Activated T-helper 17 cell treated with anti-CD3 and anti-CD28 coated beads, Interleukin-2, amount 50 U/mL, for 72 hours (primary cell): Measurements from ENCODE around the gene MLPH. TPM values are rescaled to one million over a fixed set of nuclear protein-coding genes. Genes with fewer than 3 reads are reported as not detected.
"Not testable (repeated sequence)": the region's sequence is repeated elsewhere in the genome, so short reads cannot be mapped to it uniquely, and the experiment has no call there.

Experiments
- ATAC-seq: fragments of 150-1000 bp; cut with Tn5 transposase; replicated peaks from 2 replicates; pipeline ENCODE4 v1.10.0; 2021; ENCODE audit warnings: mild to moderate bottlenecking, moderate library complexity
- H3K27ac Mint-ChIP-seq: one replicate; pipeline ENCODE4 v1.8.0; 2022; ENCODE audit warnings: mixed read lengths
- H3K27me3 Mint-ChIP-seq: one replicate; pipeline ENCODE4 v1.8.0; 2022; ENCODE audit warnings: mixed read lengths
- H3K36me3 Mint-ChIP-seq: one replicate; pipeline ENCODE4 v1.8.0; 2022; ENCODE audit warnings: low read depth, mild to moderate bottlenecking, mixed read lengths
- H3K4me1 Mint-ChIP-seq: one replicate; pipeline ENCODE4 v1.8.0; 2022; ENCODE audit warnings: mixed read lengths
- H3K4me3 Mint-ChIP-seq: one replicate; pipeline ENCODE4 v1.8.0; 2022; ENCODE audit warnings: mild to moderate bottlenecking, mixed read lengths
- H3K9me3 Mint-ChIP-seq: one replicate; pipeline ENCODE4 v1.8.0; 2022; ENCODE audit warnings: mixed read lengths
- total RNA-seq, 2 donors: library from RNA; stranded (reverse); gene quantifications; one replicate each; pipeline ENCODE4 v1.2.3, GENCODE V29; 2022

Gene MLPH
- total RNA-seq, 2 donors from 2014 or later: not detected

- Mint-ChIP-seq H3K9me3 (no peaks in the 10 kb centered on the region), H3K36me3 (no peaks in the 10 kb centered on the region), H3K27me3 (peaks cover 5% of the 10 kb centered on the region), H3K4me1 (no peaks in the 10 kb centered on the region), H3K4me3 (no peak overlapping the region), H3K27ac (no peak overlapping the region)
- ATAC-seq: peak; percentile 96
Measured at GRCh38 chr2:237581751-237582746, 95.0 kb downstream of the MLPH start.

GRCh38 chr2:237583385-237584295 lies 96.6 kb downstream of the MLPH start:
- Mint-ChIP-seq H3K36me3 (no peaks in the 10 kb centered on the region), H3K4me3 (no peak overlapping the region), H3K27me3 (peaks cover 1% of the 10 kb centered on the region), H3K27ac (no peak overlapping the region), H3K4me1 (no peaks in the 10 kb centered on the region), H3K9me3 (no peaks in the 10 kb centered on the region)
- no peak for ATAC-seq

- Mint-ChIP-seq H3K27me3 (no peaks in the 10 kb centered on the region), H3K27ac (no peak overlapping the region), H3K9me3 (no peaks in the 10 kb centered on the region), H3K4me3 (no peak overlapping the region), H3K36me3 (no peaks in the 10 kb centered on the region), H3K4me1 (no peaks in the 10 kb centered on the region)
- no peak for ATAC-seq
Measured at GRCh38 chr2:237585590-237586221, 98.7 kb downstream of the MLPH start.

- Mint-ChIP-seq H3K4me3 (no peak overlapping the region), H3K27ac (no peak overlapping the region), H3K36me3 (no peaks in the 10 kb centered on the region), H3K4me1 (peaks cover 5% of the 10 kb centered on the region), H3K27me3 (no peaks in the 10 kb centered on the region), H3K9me3 (no peaks in the 10 kb centered on the region)
- ATAC-seq: no peak
Measured at GRCh38 chr2:237588044-237588696, 101.1 kb downstream of the MLPH start.

- H3K36me3 Mint-ChIP-seq: no peaks in the 10 kb centered on the region
- no peaks in the 10 kb centered on the region for H3K27me3 Mint-ChIP-seq
- H3K4me1 Mint-ChIP-seq: peaks cover 5% of the 10 kb centered on the region
- peak; percentile 60 for ATAC-seq
- H3K27ac Mint-ChIP-seq: peak within 1 kb of the TSS; percentile 41
- H3K9me3 Mint-ChIP-seq: no peaks in the 10 kb centered on the region
- peak within 1 kb of the TSS; percentile 30 for H3K4me3 Mint-ChIP-seq
Measured at GRCh38 chr2:237590272-237591140, 103.5 kb downstream of the MLPH start, which contains the start of gene RAB17. Gene RAB17, minus strand, starts transcription at chr2:237590734. Its CDS starts 4,580 bp downstream, at chr2:237586154.

GRCh38 chr2:237591141-237591881 lies 104.3 kb downstream of the MLPH start:
- peaks cover 5% of the 10 kb centered on the region for H3K4me1 Mint-ChIP-seq
- H3K27ac Mint-ChIP-seq: peak overlapping the region; percentile 41
- no peak for ATAC-seq
- H3K9me3 Mint-ChIP-seq: no peaks in the 10 kb centered on the region
- no peaks in the 10 kb centered on the region for H3K36me3 Mint-ChIP-seq
- H3K27me3 Mint-ChIP-seq: no peaks in the 10 kb centered on the region
- H3K4me3 Mint-ChIP-seq: peak overlapping the region; percentile 30

GRCh38 chr2:237592425-237592980 lies 105.5 kb downstream of the MLPH start:
- H3K27me3 Mint-ChIP-seq: no peaks in the 10 kb centered on the region
- no peak for ATAC-seq
- no peak overlapping the region for H3K4me3 Mint-ChIP-seq
- H3K9me3 Mint-ChIP-seq: no peaks in the 10 kb centered on the region
- no peaks in the 10 kb centered on the region for H3K36me3 Mint-ChIP-seq
- no peak overlapping the region for H3K27ac Mint-ChIP-seq
- peaks cover 5% of the 10 kb centered on the region for H3K4me1 Mint-ChIP-seq

- H3K4me1 Mint-ChIP-seq: peaks cover 5% of the 10 kb centered on the region
- H3K4me3 Mint-ChIP-seq: no peak overlapping the region
- H3K9me3 Mint-ChIP-seq: no peaks in the 10 kb centered on the region
- ATAC-seq: no peak
- H3K27ac Mint-ChIP-seq: no peak overlapping the region
- no peaks in the 10 kb centered on the region for H3K27me3 Mint-ChIP-seq
- H3K36me3 Mint-ChIP-seq: no peaks in the 10 kb centered on the region
Measured at GRCh38 chr2:237593036-237593435, 106.0 kb downstream of the MLPH start.

GRCh38 chr2:237593596-237594320 lies 106.7 kb downstream of the MLPH start:
- H3K9me3 Mint-ChIP-seq: no peaks in the 10 kb centered on the region
- H3K4me1 Mint-ChIP-seq: peaks cover 5% of the 10 kb centered on the region
- no peak overlapping the region for H3K4me3 Mint-ChIP-seq

GRCh38 chr2:237594514-237594871 lies 107.4 kb downstream of the MLPH start:
- Mint-ChIP-seq H3K36me3 (no peaks in the 10 kb centered on the region), H3K27ac (no peak overlapping the region)

More at GRCh38 chr2:237593596-237594320, 106.7 kb downstream of the MLPH start:
- ATAC-seq: no peak
- Mint-ChIP-seq H3K36me3 (no peaks in the 10 kb centered on the region), H3K27ac (no peak overlapping the region), H3K27me3 (no peaks in the 10 kb centered on the region)

GRCh38 chr2:237595829-237596519 lies 108.9 kb downstream of the MLPH start:
- H3K4me1 Mint-ChIP-seq, H3K9me3 Mint-ChIP-seq, H3K27me3 Mint-ChIP-seq: not testable (repeated sequence)

More at GRCh38 chr2:237594514-237594871, 107.4 kb downstream of the MLPH start:
- Mint-ChIP-seq H3K4me1 (peaks cover 5% of the 10 kb centered on the region), H3K9me3 (no peaks in the 10 kb centered on the region), H3K4me3 (no peak overlapping the region), H3K27me3 (no peaks in the 10 kb centered on the region)
- ATAC-seq: no peak

More at GRCh38 chr2:237595829-237596519, 108.9 kb downstream of the MLPH start:
- ATAC-seq, H3K4me3 Mint-ChIP-seq, H3K36me3 Mint-ChIP-seq, H3K27ac Mint-ChIP-seq: not testable (repeated sequence)
